Astrocyte of the spinal cord (primary cell): ENCODE data around the gene ESAM.

Source experiments
- DNase-seq: peaks from one replicate; pipeline ENCODE4 v3.0.0; 2011; ENCODE audit warnings: low read depth, low spot score
- H3K4me3 ChIP-seq: 2 replicates; pipeline ENCODE4 v1.5.1; 2011; ENCODE audit warnings: low read depth, mild to moderate bottlenecking, low read length, moderate library complexity
- CTCF ChIP-seq: IDR thresholded peaks from 2 replicates; pipeline ENCODE4 v1.5.1; 2012; ENCODE audit warnings: low read depth, mild to moderate bottlenecking, low read length, inconsistent platforms
- in situ Hi-C: cut with HindIII; loops from 2 replicates; pipeline ENCODE4 v1.10.0; 2017; ENCODE audit warnings: low sequenced_read_pairs

Gene ESAM

GRCh38 chr11:124791626-124792341 lies 29.7 kb upstream of the ESAM start:
- H3K4me3 ChIP-seq, result no peak overlapping the region
- DNase-seq, result no peak
- in situ Hi-C loops, result no loop called here
- no peak for TF ChIP-seq CTCF

- in situ Hi-C loops, result no loop called here
- no peak for DNase-seq
- H3K4me3 ChIP-seq, result no peak overlapping the region
- TF ChIP-seq CTCF, result no peak
These were observed 26.4 kb upstream of the ESAM start for GRCh38 chr11:124788521-124788920.

- in situ Hi-C loops, result no loop called here
- no peak overlapping the region for H3K4me3 ChIP-seq
- DNase-seq, result no peak
- no peak for TF ChIP-seq CTCF
These were observed 22.0 kb upstream of the ESAM start for GRCh38 chr11:124784051-124784450.

GRCh38 chr11:124783002-124783401 lies 20.9 kb upstream of the ESAM start:
- H3K4me3 ChIP-seq, result no peak overlapping the region
- no peak for TF ChIP-seq CTCF
- in situ Hi-C loops, result no loop called here
- DNase-seq, result no peak

GRCh38 chr11:124779568-124779967 lies 17.5 kb upstream of the ESAM start:
- in situ Hi-C loops, result no loop called here
- no peak for TF ChIP-seq CTCF
- no peak for DNase-seq
- no peak overlapping the region for H3K4me3 ChIP-seq

- H3K4me3 ChIP-seq, result no peak overlapping the region
- in situ Hi-C loops, result no loop called here
- TF ChIP-seq CTCF, result peak; percentile 23
- no peak for DNase-seq
These were observed 16.2 kb upstream of the ESAM start for GRCh38 chr11:124778281-124778680.
